ENCODE measurements around the gene FLACC1. TPM values are rescaled to one million over a fixed set of nuclear protein-coding genes. Genes with fewer than 3 reads are reported as not detected.

FLACC1 gene
- total RNA-seq, 1 experiment from 2014 or later: 1.2 TPM

GRCh38 chr2:201276511-201276910 is 80.6 kb downstream of the FLACC1 start:
- DNase-seq (ENCODE audit: low spot score): no peak

GRCh38 chr2:201275990-201276389 is 81.2 kb downstream of the FLACC1 start:
- DNase-seq (ENCODE audit: low spot score): no peak

- no peak for DNase-seq (ENCODE audit: low spot score)
These were observed 82.1 kb downstream of the FLACC1 start for GRCh38 chr2:201275069-201275468.

- DNase-seq (ENCODE audit: low spot score): no peak
These were observed 83.7 kb downstream of the FLACC1 start for GRCh38 chr2:201273330-201273983.

GRCh38 chr2:201271917-201272316 is 85.2 kb downstream of the FLACC1 start:
- no peak for DNase-seq (ENCODE audit: low spot score)

GRCh38 chr2:201270293-201271001 is 86.7 kb downstream of the FLACC1 start:
- DNase-seq (ENCODE audit: low spot score): no peak

GRCh38 chr2:201269764-201270163 is 87.4 kb downstream of the FLACC1 start:
- no peak for DNase-seq (ENCODE audit: low spot score)

GRCh38 chr2:201267278-201268030 is 89.7 kb downstream of the FLACC1 start:
- no peak for DNase-seq (ENCODE audit: low spot score)

- DNase-seq (ENCODE audit: low spot score): no peak
These were observed 90.5 kb downstream of the FLACC1 start for GRCh38 chr2:201266629-201267028.

- no peak for DNase-seq (ENCODE audit: low spot score)
These were observed 92.5 kb downstream of the FLACC1 start for GRCh38 chr2:201264472-201265173.

- DNase-seq (ENCODE audit: low spot score): no peak
These were observed 93.4 kb downstream of the FLACC1 start for GRCh38 chr2:201263779-201264178.

- no peak for DNase-seq (ENCODE audit: low spot score)
These were observed 94.4 kb downstream of the FLACC1 start for GRCh38 chr2:201262718-201263117.

GRCh38 chr2:201261906-201262305 is 95.2 kb downstream of the FLACC1 start:
- DNase-seq (ENCODE audit: low spot score): no peak

GRCh38 chr2:201261471-201261870 is 95.7 kb downstream of the FLACC1 start:
- DNase-seq (ENCODE audit: low spot score): no peak

- peak; percentile 72 for DNase-seq (ENCODE audit: low spot score)
These were observed 96.8 kb downstream of the FLACC1 start, which contains the start of gene CASP8 for GRCh38 chr2:201260302-201260800. CASP8 (plus strand) TSS chr2:201260536; CDS start chr2:201266487, 5,951 bp downstream.

- DNase-seq (ENCODE audit: low spot score): peak; percentile 55
These were observed 98.2 kb downstream of the FLACC1 start for GRCh38 chr2:201258666-201259615.

- peak; percentile 98 for DNase-seq (ENCODE audit: low spot score)
These were observed 99.0 kb downstream of the FLACC1 start for GRCh38 chr2:201257956-201258665.

- DNase-seq (ENCODE audit: low spot score): peak; percentile 93
These were observed 99.7 kb downstream of the FLACC1 start for GRCh38 chr2:201257381-201257955.

- no peak for DNase-seq (ENCODE audit: low spot score)
These were observed 101.1 kb downstream of the FLACC1 start for GRCh38 chr2:201256082-201256481.
